ENCODE data around the gene TNN.
"Not testable (repeated sequence)": the region's sequence is repeated elsewhere in the genome, so short reads cannot be mapped to it uniquely, and the experiment has no call there.

The TNN gene

DNA sequence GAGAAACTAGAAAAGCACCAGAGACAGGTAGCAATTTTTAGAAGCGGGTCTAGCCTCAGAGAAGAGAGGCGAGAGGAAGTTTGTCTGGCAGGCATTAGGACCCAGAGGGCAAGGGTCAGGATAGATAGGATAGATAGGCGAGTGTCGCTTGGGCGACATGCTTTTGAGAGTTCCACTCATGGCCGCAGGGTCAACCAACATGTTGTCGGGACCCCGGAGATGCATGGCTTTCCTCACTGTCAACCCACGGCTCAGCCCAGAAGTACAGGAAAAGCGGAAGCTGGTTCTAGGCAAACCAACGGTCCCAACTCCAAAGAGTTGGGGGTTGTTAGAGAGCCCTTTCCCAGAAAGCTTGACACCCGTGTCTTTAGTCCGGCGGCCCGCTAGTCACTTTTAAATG, 38.9 kb downstream of the TNN start:
- not testable (repeated sequence) for H3K4me3 ChIP-seq (ENCODE audit: insufficient read depth in 1 of 2, low read depth in 1 of 2, low read length in 2 of 2); H3K4me2 ChIP-seq (ENCODE audit: low read length, poor library complexity, severe bottlenecking); H2BK5ac ChIP-seq (ENCODE audit: low read depth, low read length, poor library complexity, severe bottlenecking); H3K23ac ChIP-seq (ENCODE audit: low read length in 2 of 2); H3K9me3 ChIP-seq (ENCODE audit: control insufficient read depth, low read length); H3K9ac ChIP-seq (ENCODE audit: low read length); H3K27me3 ChIP-seq (ENCODE audit: control insufficient read depth in 1 of 2, insufficient read depth in 1 of 2, low read length in 2 of 2); H3K18ac ChIP-seq (ENCODE audit: low read depth in 1 of 2, low read length in 2 of 2); H3K4me1 ChIP-seq (ENCODE audit: control insufficient read depth, insufficient read depth, low read depth, low read length); H2AFZ ChIP-seq (ENCODE audit: low read depth, low read length); H3K27ac ChIP-seq (ENCODE audit: low read length, poor library complexity, severe bottlenecking); H2BK15ac ChIP-seq (ENCODE audit: low read depth, poor library complexity, severe bottlenecking); H2BK12ac ChIP-seq (ENCODE audit: low read length in 2 of 2); H3K36me3 ChIP-seq (ENCODE audit: control insufficient read depth in 1 of 2, insufficient read depth in 2 of 2, low read depth in 1 of 2, low read length in 2 of 2); DNase-seq; H3K79me1 ChIP-seq (replicated peaks; ENCODE audit: low read length, poor library complexity, severe bottlenecking); H4K8ac ChIP-seq (ENCODE audit: low read length); H4K91ac ChIP-seq (ENCODE audit: low read length); H2AK5ac ChIP-seq (ENCODE audit: low read length, severe bottlenecking); H3K4ac ChIP-seq (ENCODE audit: low read depth in 1 of 2, low read length in 2 of 2); H2BK120ac ChIP-seq (ENCODE audit: low read depth, low read length); H3K14ac ChIP-seq (ENCODE audit: low read length in 2 of 2)
- 90% methylated on average over 15 of the region's 15 CpGs for WGBS

DNA sequence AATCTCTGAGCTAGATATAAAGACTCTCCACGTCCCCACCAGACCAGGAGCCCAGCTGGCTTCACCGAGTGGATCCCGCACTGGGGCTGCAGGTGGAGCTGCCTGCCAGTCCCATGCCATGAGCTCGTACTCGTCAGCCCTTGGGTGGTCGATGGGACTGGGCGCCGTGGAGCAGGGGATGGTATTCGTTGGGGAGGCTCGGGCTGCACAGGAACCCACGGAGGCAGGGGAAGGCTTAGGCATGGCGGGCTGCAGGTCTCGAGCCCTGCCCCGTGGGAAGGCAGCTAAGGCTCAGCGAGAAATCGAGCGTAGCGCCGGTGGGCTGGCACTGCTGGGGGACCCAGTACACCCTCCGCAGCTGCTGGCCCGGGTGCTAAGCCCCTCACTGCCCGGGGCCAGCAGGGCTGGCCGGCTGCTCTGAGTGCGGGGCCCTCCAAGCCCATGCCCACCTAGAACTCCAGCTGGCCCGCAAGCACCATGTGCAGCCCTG, 40.7 kb downstream of the TNN start:
- not testable (repeated sequence) for H4K8ac ChIP-seq (ENCODE audit: low read length); H3K79me1 ChIP-seq (replicated peaks; ENCODE audit: low read length, poor library complexity, severe bottlenecking); H3K36me3 ChIP-seq (ENCODE audit: control insufficient read depth in 1 of 2, insufficient read depth in 2 of 2, low read depth in 1 of 2, low read length in 2 of 2); H3K9me3 ChIP-seq (ENCODE audit: control insufficient read depth, low read length); H3K27me3 ChIP-seq (ENCODE audit: control insufficient read depth in 1 of 2, insufficient read depth in 1 of 2, low read length in 2 of 2); H3K23ac ChIP-seq (ENCODE audit: low read length in 2 of 2); H2BK12ac ChIP-seq (ENCODE audit: low read length in 2 of 2); H4K91ac ChIP-seq (ENCODE audit: low read length); H2BK120ac ChIP-seq (ENCODE audit: low read depth, low read length); H2BK15ac ChIP-seq (ENCODE audit: low read depth, poor library complexity, severe bottlenecking); DNase-seq; H2AK5ac ChIP-seq (ENCODE audit: low read length, severe bottlenecking); H3K27ac ChIP-seq (ENCODE audit: low read length, poor library complexity, severe bottlenecking); H3K18ac ChIP-seq (ENCODE audit: low read depth in 1 of 2, low read length in 2 of 2); H3K4ac ChIP-seq (ENCODE audit: low read depth in 1 of 2, low read length in 2 of 2); H3K4me3 ChIP-seq (ENCODE audit: insufficient read depth in 1 of 2, low read depth in 1 of 2, low read length in 2 of 2); H2AFZ ChIP-seq (ENCODE audit: low read depth, low read length); H2BK5ac ChIP-seq (ENCODE audit: low read depth, low read length, poor library complexity, severe bottlenecking); H3K9ac ChIP-seq (ENCODE audit: low read length); H3K4me2 ChIP-seq (ENCODE audit: low read length, poor library complexity, severe bottlenecking); H3K14ac ChIP-seq (ENCODE audit: low read length in 2 of 2); H3K4me1 ChIP-seq (ENCODE audit: control insufficient read depth, insufficient read depth, low read depth, low read length)
- 93% methylated on average over 17 of the region's 25 CpGs for WGBS

DNA sequence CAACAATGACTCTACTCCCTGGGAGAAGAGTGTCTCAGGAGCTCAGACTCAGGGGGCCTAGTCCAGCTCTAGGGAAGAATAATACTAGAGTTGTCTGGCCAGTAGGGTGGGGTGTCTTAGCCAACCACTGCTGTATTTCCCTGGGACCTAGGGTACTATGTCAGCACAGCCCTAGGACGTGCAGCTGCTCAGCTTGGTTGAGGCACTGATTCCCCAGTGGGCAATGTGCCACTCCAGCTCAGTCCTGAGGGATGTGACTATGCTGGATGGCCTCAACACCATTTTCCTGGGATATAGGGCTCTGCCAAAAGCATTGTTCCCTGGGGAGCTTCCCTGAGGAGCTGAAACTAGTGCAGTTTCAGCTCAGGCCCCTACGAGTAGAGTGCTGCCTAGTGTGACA, 47.4 kb downstream of the TNN start:
- Histone ChIP-seq H2AK5ac (ENCODE audit: low read length, severe bottlenecking) (no peak overlapping the region), H3K4me2 (ENCODE audit: low read length, poor library complexity, severe bottlenecking) (no peak overlapping the region), H3K79me1 (replicated peaks; ENCODE audit: low read length, poor library complexity, severe bottlenecking) (no peaks in the 10 kb centered on the region), H3K27me3 (ENCODE audit: control insufficient read depth in 1 of 2, insufficient read depth in 1 of 2, low read length in 2 of 2) (peaks cover 4 to 5% of the 10 kb centered on the region in 2 experiments), H2AFZ (ENCODE audit: low read depth, low read length) (no peak overlapping the region), H3K36me3 (ENCODE audit: control insufficient read depth in 1 of 2, insufficient read depth in 2 of 2, low read depth in 1 of 2, low read length in 2 of 2) (no peaks in the 10 kb centered on the region), H4K91ac (ENCODE audit: low read length) (no peak overlapping the region), H2BK120ac (ENCODE audit: low read depth, low read length) (no peak overlapping the region), H3K27ac (ENCODE audit: low read length, poor library complexity, severe bottlenecking) (no peak overlapping the region), H2BK5ac (ENCODE audit: low read depth, low read length, poor library complexity, severe bottlenecking) (no peak overlapping the region), H3K14ac (ENCODE audit: low read length in 2 of 2) (no peak overlapping the region), H3K18ac (ENCODE audit: low read depth in 1 of 2, low read length in 2 of 2) (no peak overlapping the region), H2BK15ac (ENCODE audit: low read depth, poor library complexity, severe bottlenecking) (no peak overlapping the region), H3K4me1 (ENCODE audit: control insufficient read depth, insufficient read depth, low read depth, low read length) (peaks cover 3% of the 10 kb centered on the region), H3K9ac (ENCODE audit: low read length) (no peak overlapping the region), H3K9me3 (ENCODE audit: control insufficient read depth, low read length) (peaks cover 19% of the 10 kb centered on the region), H4K8ac (ENCODE audit: low read length) (no peak overlapping the region), H3K4ac (ENCODE audit: low read depth in 1 of 2, low read length in 2 of 2) (no peak overlapping the region), H3K23ac (ENCODE audit: low read length in 2 of 2) (no peak overlapping the region), H3K4me3 (ENCODE audit: insufficient read depth in 1 of 2, low read depth in 1 of 2, low read length in 2 of 2) (no peak overlapping the region), H2BK12ac (ENCODE audit: low read length in 2 of 2) (no peak overlapping the region)
- 45% methylated on average over 2 of the region's 2 CpGs for WGBS
- DNase-seq = no peak

DNA sequence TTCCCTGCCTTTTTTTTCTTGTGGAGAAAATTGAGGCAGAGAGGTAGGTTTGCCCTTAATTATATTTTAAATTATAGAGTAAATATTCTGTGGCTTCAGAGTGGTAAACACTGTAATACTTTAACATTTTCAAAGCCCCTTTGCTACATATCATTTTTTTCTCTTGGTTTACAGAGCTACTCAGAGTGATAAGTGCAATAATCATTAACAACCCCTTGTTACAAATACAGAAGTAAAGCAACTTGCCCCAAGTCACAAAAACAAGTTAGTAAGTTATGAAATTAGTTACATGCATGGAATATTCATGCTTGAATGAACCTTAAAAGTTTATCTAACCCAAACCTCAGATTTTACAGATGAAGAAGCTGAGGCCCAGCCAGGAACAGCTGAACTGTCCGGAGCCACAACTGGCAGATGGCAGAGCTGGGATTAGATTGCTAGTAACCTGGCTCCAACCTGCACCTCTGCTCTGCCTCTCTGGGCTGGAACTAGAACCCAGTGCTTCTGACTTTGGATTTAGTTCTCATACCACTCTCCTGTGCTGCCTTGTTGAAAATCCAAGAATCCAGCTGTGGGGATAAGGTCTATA, 48.7 kb downstream of the TNN start:
- Histone ChIP-seq H3K36me3 (ENCODE audit: control insufficient read depth in 1 of 2, insufficient read depth in 2 of 2, low read depth in 1 of 2, low read length in 2 of 2) (no peaks in the 10 kb centered on the region), H3K9me3 (ENCODE audit: control insufficient read depth, low read length) (peaks cover 19% of the 10 kb centered on the region), H2BK5ac (ENCODE audit: low read depth, low read length, poor library complexity, severe bottlenecking) (no peak overlapping the region), H3K18ac (ENCODE audit: low read depth in 1 of 2, low read length in 2 of 2) (no peak overlapping the region), H3K4ac (ENCODE audit: low read depth in 1 of 2, low read length in 2 of 2) (no peak overlapping the region), H4K91ac (ENCODE audit: low read length) (no peak overlapping the region), H2BK120ac (ENCODE audit: low read depth, low read length) (no peak overlapping the region), H3K14ac (ENCODE audit: low read length in 2 of 2) (no peak overlapping the region), H3K4me2 (ENCODE audit: low read length, poor library complexity, severe bottlenecking) (no peak overlapping the region), H3K27ac (ENCODE audit: low read length, poor library complexity, severe bottlenecking) (no peak overlapping the region), H3K4me1 (ENCODE audit: control insufficient read depth, insufficient read depth, low read depth, low read length) (peaks cover 3% of the 10 kb centered on the region), H3K4me3 (ENCODE audit: insufficient read depth in 1 of 2, low read depth in 1 of 2, low read length in 2 of 2) (no peak overlapping the region), H2AFZ (ENCODE audit: low read depth, low read length) (no peak overlapping the region), H3K9ac (ENCODE audit: low read length) (no peak overlapping the region), H2BK15ac (ENCODE audit: low read depth, poor library complexity, severe bottlenecking) (no peak overlapping the region), H3K27me3 (ENCODE audit: control insufficient read depth in 1 of 2, insufficient read depth in 1 of 2, low read length in 2 of 2) (peaks cover 4 to 5% of the 10 kb centered on the region in 2 experiments), H2BK12ac (ENCODE audit: low read length in 2 of 2) (no peak overlapping the region), H3K79me1 (replicated peaks; ENCODE audit: low read length, poor library complexity, severe bottlenecking) (no peaks in the 10 kb centered on the region), H3K23ac (ENCODE audit: low read length in 2 of 2) (no peak overlapping the region), H4K8ac (ENCODE audit: low read length) (no peak overlapping the region), H2AK5ac (ENCODE audit: low read length, severe bottlenecking) (no peak overlapping the region)
- no peak for DNase-seq
- 76% methylated on average over 1 of the region's 1 CpG for WGBS
